HL-60/S4 treated with phorbol 12-myristate 13-acetate at 8.2 ng/mL for 4 days and 3 days (cell line): ENCODE results near the gene SFSWAP.
"Not testable (repeated sequence)": the region's sequence is repeated elsewhere in the genome, so short reads cannot be mapped to it uniquely, and the experiment has no call there.

ENCODE experiments used
- in situ Hi-C: fragments of 300-500 bp; cut with MboI; formaldehyde crosslinking; loops from 2 replicates; pipeline ENCODE4 v1.15.0; 2022; ENCODE audit warnings: low sequenced_read_pairs

The SFSWAP gene

GRCh38 chr12:131679186-131679585 is 31.7 kb upstream of the SFSWAP start:
- in situ Hi-C loops, result not testable (repeated sequence)

DNA sequence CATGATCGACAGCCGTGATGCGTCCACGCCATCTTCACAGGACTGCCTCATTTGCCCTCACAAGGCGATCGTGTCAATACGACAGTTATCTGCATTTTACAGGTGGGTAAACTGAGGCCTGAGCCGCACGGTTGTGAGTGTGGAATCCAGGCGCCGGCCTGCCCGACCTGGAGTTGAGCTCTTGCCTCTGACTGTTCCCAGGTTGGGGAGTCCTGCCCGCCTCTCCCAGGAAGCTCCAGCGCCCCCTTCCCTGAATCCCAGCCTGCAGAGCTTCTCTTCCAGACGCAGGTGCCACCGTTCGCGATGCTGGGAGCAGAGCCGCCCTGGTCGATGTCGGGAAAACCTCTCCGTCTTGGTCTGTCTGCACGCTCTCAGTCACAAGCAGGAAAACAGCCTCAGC is 31.1 kb upstream of the SFSWAP start:
- in situ Hi-C loops, result not testable (repeated sequence)

DNA sequence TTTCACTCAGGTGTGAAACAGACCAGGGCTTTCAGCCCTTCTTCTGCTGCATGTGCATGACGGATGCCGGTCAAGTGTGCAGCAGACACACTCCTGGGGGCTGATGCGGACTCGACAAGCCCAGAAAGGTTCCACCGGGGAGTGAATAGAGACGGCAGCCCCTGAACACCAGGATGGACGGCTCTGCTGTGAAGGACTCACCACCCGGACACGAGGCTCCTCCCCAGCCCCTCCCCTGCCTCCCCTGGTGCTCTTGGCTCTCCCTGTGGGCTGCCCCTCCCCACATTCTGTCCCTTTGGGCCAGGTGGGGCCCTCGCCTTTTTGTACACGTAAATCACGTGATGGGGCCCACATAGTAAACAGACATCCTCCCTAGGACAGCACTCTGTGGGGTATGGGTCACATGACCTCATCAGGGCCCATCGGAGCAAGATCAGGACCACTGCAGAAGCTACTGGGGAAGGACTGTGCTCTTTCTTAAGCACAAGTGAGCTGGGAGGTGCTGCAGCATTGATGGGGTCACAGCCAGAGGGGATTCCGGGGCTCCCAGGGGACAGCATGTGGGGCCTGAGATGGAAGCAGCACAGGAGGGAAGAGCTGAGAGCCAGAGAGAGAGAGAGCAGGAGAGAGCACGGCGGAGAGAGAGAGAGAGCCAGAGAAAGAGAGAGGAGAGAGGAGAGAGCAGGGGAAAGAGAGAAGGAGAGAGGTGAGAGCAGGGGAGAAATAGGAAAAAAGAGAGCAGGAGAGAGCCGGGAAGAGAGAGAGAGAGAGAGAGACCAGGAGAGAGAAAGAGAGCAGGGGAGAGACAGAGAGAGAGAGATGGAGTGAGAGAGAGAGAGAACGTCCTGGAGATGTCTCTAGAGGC is 30.3 kb upstream of the SFSWAP start:
- in situ Hi-C loops, result not testable (repeated sequence)

GRCh38 chr12:131681257-131681620 is 29.7 kb upstream of the SFSWAP start:
- in situ Hi-C loops, result no loop called here

GRCh38 chr12:131681746-131682509 is 29.0 kb upstream of the SFSWAP start:
- in situ Hi-C loops, result not testable (repeated sequence)

- in situ Hi-C loops, result no loop called here
These were observed 28.4 kb upstream of the SFSWAP start for GRCh38 chr12:131682510-131682895.

DNA sequence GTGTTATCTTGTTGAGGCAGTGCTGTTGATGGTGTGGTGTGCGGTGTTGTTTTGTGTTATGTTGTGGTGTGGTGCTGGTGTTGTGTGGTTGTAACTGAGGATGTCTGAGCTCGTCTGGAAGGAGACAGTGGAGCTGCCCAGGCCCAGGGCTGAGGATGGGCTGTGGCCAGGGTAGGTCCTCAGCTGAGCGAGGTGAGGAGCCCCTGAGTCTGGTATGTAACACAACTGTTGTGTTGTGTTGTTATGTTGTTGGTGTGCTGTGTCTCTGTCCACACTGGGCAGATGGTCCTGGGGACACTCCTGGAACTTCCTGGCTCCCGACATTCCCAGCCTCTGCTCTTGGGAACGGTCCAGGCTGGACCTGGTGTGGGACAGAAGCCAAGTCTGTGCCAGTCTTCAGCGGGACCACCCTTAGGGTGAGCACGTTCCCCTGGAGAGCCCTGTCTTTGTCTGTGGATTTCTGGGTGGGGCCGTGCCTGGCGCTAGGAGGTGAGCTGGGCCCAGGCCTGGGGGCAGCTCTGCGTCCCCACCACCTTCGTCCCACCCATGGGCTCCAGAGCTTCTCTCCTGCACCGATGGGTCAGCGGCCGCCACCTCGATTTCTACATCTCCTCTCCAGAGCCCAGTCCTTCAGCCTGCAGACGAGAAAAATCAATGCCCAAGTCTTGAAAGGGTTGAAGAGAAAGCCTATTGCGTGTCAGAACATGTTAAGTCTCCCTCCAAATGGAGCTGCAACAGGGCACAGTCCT is 27.4 kb upstream of the SFSWAP start:
- in situ Hi-C loops, result no loop called here

DNA sequence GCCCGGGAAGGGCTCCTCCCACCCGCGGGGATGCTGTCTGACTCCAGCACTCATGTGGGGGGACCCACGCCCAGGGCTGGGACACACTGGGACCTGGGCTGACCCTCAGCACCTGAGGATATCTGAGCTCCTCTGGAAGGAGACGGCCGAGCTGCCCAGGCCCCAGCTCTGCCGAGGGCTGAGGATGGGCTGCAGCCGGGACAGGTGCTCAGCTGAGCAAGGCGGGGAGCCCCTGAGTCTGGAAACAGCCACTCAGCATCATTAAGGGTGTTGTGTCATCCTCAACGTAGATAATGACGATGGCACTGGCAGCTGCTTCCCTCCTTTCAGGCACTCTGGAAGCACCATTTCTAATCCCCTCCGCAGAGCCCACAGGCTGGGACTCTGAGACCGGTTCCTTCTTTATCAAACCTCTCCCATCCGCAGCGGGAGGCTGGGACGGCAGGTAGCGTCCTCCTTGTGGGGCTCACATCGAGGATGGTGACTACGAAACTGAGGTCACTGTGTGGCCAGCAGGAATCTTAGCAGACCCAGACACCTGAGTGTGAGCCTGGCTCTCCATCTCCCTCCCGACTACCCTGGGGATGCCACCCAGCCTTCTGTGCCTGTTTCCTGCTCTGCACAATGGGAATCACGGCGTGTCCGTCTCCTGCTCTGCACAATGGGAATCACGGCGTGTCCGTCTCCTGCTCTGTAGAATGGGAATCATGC is 26.7 kb upstream of the SFSWAP start:
- in situ Hi-C loops, result no loop called here

DNA sequence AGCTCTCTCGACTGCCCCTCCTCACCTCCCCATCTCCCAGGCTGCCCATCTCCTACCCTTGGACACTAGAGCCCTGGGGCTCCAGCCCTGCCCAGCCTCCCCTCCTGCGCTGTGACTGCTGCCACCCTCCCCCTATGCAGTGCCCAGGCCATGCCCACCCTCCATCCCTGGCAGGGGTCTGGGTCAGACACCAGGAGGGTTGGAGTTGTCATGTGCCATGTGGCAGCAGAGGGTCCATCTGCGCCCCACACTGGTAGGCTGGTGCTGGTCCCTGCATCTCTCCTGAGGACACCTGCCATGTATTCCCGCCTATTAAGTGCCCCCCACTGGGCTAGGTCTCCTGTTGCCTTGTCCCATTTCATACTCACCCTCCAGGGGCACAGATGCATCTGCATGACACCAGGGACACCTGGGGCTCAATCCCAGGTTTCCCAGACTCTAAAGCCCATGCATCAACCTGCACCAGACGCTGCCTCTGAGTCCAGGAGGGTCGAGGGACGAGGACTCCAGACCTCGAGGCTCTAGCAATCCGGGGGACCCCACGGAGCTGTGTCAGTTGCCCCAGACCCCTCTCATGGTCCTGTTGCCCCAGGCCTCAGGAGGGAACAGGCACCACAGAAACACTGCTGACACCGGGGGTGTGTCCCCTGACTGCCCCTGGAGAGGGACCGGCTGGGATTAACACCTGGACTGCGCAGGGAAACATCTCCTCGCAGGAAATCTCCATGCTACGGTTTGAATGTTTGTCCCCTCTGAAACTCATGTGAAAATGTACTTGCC is 23.4 kb upstream of the SFSWAP start:
- in situ Hi-C loops, result no loop called here

- in situ Hi-C loops, result no loop called here
These were observed 22.6 kb upstream of the SFSWAP start for GRCh38 chr12:131688131-131688844.

DNA sequence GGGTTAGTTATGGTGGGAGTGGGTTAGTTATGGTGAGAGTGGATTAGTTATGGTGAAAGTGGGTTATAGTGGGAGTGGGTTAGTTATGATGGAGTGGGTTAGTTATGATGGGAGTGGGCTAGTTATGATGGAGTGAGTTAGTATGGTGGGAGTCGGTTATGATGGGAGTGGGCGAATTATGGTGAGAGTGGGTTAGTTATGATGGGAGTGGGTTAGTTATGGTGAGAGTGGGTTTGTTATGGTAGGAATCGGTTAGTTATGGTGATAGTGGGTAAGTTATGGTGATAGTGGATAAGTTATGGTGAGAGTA is 22.1 kb upstream of the SFSWAP start:
- in situ Hi-C loops, result no loop called here

DNA sequence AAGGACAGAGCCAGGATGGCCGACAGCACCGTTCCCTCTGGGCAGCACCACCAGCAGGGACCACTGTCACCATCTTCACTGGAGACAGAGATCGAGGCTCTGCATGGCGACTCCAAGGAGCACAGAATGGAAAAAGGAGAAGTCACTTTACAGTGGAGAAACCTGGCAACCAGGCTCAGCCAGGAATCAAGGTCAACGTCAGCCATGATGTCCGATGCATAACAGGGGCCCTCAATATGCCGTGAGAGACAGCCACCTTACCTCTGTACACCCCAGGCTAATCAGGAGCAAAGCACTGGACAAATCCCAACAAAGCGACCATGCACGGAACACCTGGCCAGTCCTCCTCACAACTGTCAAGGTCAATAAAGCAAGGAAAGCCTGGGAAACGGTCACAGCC is 20.6 kb upstream of the SFSWAP start:
- in situ Hi-C loops, result no loop called here

DNA sequence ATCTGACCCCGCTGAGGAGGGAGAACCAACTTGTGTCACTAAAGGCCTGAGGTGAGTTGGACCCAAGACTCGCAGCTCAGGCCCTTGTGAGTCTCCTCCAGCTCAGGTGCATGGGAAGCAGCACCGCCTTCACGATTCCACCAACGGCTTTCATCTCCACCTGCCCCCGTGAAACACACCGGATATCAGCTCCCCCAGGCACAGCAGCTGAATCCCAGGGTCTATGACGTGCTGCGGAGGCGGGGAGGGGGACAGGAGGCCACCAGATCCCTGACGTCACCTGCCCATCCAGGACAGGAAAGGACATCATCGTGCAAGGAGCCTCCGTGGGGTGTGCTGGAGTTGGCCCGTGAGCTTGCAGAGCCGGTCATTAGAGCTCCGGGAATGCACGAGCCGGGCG is 18.5 kb upstream of the SFSWAP start:
- in situ Hi-C loops, result no loop called here

DNA sequence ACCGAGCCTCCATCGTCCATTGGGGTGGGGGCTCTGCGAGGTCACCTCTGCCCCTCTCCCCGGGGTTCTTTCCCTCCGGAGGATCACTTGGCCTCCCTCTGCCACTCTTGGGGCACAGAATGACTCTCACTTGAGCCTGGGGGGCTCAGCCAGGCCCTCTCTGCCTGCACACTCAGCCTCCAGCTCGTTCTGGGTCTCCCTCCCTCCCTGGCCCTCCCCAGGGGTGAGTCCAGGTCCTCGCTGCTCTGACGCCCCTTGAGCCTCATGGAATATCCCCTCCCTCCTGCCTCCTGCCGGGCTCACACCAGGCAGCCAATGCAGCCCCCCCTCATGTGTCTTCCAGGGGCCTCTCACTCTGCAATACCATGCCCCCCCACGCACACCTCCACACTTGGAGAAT is 17.7 kb upstream of the SFSWAP start:
- in situ Hi-C loops, result no loop called here

DNA sequence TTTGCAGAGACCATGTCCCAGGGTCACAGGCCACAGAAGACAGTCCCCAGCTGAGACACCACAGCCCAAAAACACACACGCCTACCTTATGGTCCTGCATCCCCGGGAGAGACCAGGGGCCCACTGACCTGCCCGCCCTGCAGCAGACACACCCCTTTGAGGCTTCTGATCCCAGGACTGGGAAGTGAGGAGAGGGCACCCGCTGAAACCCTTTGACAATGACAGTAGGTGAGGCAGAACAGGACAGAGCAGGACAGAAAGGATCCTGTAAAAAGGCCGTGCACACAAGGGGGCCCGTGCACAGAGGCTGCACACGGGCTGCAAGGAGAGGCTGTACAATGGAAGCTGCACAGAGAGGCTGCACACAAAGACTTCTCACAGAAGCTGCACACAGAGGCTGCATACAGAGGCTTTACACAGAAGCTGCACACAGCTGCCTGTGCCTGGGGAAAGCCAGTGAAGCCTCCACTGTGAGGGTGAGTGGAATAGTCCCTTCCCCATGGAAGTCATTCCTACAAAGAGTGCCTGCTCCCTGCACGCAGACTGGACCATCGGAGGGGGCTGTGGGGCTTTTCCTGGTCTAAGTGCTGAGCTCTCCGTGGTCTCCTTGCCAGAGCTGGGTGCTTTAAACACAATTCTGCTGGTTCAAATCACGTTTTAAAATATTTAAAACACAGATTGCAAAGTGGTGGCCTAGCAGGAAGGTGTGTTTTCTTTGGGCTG is 16.6 kb upstream of the SFSWAP start:
- in situ Hi-C loops, result no loop called here

DNA sequence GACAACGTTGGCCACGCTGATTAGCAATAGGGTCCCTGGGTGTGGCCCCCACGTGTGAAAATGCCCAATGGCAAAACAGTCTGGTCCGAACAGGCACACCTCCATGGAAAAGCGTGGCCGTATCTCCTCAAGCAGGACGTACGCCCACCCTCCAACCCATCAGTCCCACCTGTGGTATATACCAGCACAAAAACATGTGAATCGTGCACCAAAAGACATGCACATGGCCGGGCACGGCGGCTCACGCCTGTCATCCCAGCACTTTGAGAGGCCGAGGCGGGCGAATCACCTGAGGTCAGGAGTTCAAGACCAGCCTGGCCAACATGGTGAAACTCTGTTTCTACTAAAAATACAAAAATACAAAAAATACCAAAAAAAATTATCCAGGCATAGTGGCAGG is 14.9 kb upstream of the SFSWAP start:
- in situ Hi-C loops, result no loop called here

DNA sequence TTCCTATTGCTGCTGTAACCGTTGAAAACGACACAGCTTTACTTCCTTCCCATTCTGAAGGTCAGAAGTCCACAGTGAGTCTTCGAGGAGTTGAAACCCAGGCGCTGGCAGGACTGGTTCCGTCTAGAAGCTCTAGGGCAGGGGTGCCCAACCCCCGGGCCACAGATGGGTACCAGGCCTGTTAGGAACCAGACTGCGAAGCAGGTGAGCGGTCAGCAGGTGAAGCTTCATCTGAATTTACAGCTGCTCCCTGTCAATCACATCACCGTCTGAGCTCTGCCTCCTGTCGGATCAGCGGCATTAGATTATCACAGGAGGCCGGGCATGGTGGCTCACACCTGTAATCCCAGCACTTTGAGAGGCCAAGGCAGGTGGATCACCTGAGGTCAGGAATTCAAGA is 12.6 kb upstream of the SFSWAP start:
- in situ Hi-C loops, result no loop called here

DNA sequence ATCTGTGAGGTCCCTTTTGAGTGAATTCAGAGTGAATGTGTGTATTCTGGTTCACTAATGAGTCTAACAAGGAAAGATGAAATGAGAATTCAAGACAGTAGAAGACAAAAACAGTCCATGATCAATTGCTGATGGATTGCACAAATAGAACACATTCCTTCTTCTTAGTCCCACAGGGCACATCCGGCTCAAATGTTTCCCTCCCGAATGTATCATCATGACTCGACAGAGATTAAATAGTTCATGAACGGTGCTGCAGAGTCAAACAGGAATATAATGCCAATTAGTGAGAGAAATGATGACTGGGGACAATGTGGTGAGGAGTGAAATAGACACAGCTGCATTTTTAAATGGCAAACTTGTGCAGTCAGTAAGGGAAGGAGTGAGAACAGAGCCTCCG is 11.5 kb upstream of the SFSWAP start:
- in situ Hi-C loops, result no loop called here

DNA sequence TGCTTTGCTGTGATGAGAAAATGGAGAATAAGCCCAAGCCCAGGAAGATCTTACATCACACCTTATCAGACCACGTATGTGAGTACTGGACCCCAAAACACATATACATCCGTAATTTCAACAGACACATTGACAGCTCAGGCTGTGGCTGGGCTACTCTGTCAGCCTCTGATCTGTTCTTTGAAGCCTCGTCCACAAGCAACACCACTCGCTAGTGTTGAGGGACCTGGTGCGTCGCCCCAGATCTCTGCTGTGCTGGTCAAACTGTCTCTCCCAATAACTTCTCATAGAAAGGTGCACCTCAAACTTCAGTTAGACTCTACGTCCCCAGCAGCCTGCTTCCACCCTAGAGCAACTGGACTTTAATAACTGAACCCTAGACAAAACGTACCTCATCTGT is 10.6 kb upstream of the SFSWAP start:
- in situ Hi-C loops, result no loop called here
